Erythroblast (primary cell): ENCODE data around the gene TRIP6.

ENCODE experiments used
- GATA1 ChIP-seq: IDR thresholded peaks from 2 replicates; pipeline ENCODE4 v1.6.1; 2011; ENCODE audit warnings: low read depth, mild to moderate bottlenecking, control low read depth, low read length, moderate library complexity
- POLR2A ChIP-seq: IDR thresholded peaks from 2 replicates; pipeline ENCODE4 v1.6.1; 2011; ENCODE audit warnings: mild to moderate bottlenecking, low read length

GRCh38 chr7:100823140-100823525 lies 44.1 kb upstream of the TRIP6 start:
- no peak for TF ChIP-seq POLR2A
- no peak for TF ChIP-seq GATA1
